Sigmoid colon (tissue), 4 donors: Measurements from ENCODE around the gene ZBTB34.

Experiments used
- CTCF ChIP-seq, 4 experiments: fragments of 450-650 bp in 3 of 4; fragments of 200-600 bp in 1 of 4; IDR thresholded peaks; one replicate each; pipeline ENCODE4 v1.5.1; 2016 to 2019; ENCODE audit warnings: antibody characterized with exemption in 4 of 4, mild to moderate bottlenecking in 3 of 4, moderate library complexity in 2 of 4
- EP300 ChIP-seq, 4 donors: sonication (generic); formaldehyde crosslinking; IDR thresholded peaks; one replicate each; pipeline ENCODE4 v1.6.1; 2017; ENCODE audit warnings: antibody characterized with exemption in 4 of 4
- POLR2A ChIP-seq, 2 donors: fragments of 450-650 bp; IDR thresholded peaks; one replicate each; pipeline ENCODE4 v1.6.1; 2016; ENCODE audit warnings: antibody characterized with exemption in 2 of 2, mild to moderate bottlenecking in 2 of 2, moderate library complexity in 2 of 2
- POLR2AphosphoS5 ChIP-seq, 4 donors: sonication (generic); formaldehyde crosslinking; IDR thresholded peaks; one replicate each; pipeline ENCODE4 v1.6.1; 2017; ENCODE audit warnings: antibody characterized with exemption in 4 of 4

- peak; percentile 98 to 100 (median 98) for TF ChIP-seq CTCF (IDR thresholded peaks at IDR 0.05)
- TF ChIP-seq POLR2AphosphoS5 (IDR thresholded peaks at IDR 0.05), result peak in 3 of 4 donors; percentile 30 to 68 (median 65)
- no peak for TF ChIP-seq POLR2A (IDR thresholded peaks at IDR 0.05)
- TF ChIP-seq EP300 (IDR thresholded peaks at IDR 0.05), result no peak
These were observed at the start of gene ZBTB34 for GRCh38 chr9:126860077-126860756.
